B cell (primary cell): ENCODE results near the gene ZNF786. TPM values are rescaled to one million over a fixed set of nuclear protein-coding genes. Genes with fewer than 3 reads are reported as not detected.

ENCODE experiments used
- ATAC-seq: fragments of 200-7000 bp; cut with Tn5 transposase; one replicate; pipeline ENCODE4 v1.10.0; 2021; ENCODE audit warnings: low read depth, mild to moderate bottlenecking, moderate number of reproducible peaks, moderate library complexity
- CTCF ChIA-PET: fragments of 350-600 bp; sonication (Branson Sonifier 250); formaldehyde crosslinking; loops from one replicate; lab custom pipeline; 2021; ENCODE audit warnings: antibody characterized with exemption, inconsistent platforms; lab: Charles Lee
- POLR2A ChIA-PET: fragments of 350-600 bp; sonication (Branson Sonifier 250); formaldehyde crosslinking; loops from one replicate; lab custom pipeline; 2021; ENCODE audit warnings: antibody characterized with exemption; lab: Charles Lee
- DNase-seq: peaks from one replicate; pipeline ENCODE4 v3.0.0; 2013
- H2AFZ ChIP-seq: 2 replicates; pipeline ENCODE4 v1.6.1; 2012; ENCODE audit warnings: mild to moderate bottlenecking, low read depth, low read length; ENCODE audit not compliant: insufficient read depth, poor library complexity, severe bottlenecking
- H3K27ac ChIP-seq, 2 donors: 1 replicate in 1 of 2; 2 replicates in 1 of 2; pipeline ENCODE4 v1.5.1; 2012 to 2013; ENCODE audit warnings: low read length in 2 of 2, mild to moderate bottlenecking in 2 of 2, moderate library complexity in 1 of 2
- H3K27me3 ChIP-seq, 4 experiments: fragments of 200-600 bp in 1 of 4; sonication (generic) in 1 of 4; replicated peaks in 1 of 4; 1 replicate in 2 of 4; 2 replicates in 2 of 4; pipeline versions ENCODE4 v1.6.1 to v1.7.0; 2013 to 2016; ENCODE audit warnings: low read length in 3 of 4, mild to moderate bottlenecking in 2 of 4, mixed read lengths in 1 of 4, moderate library complexity in 1 of 4; ENCODE audit not compliant: insufficient read depth in 4 of 4, control insufficient read depth in 3 of 4; ENCODE audit errors: control extremely low read depth in 1 of 4
- H3K36me3 ChIP-seq, 2 experiments: replicated peaks in 1 of 2; 1 replicate in 1 of 2; 2 replicates in 1 of 2; pipeline versions ENCODE4 v1.6.1 to v1.7.1; 2013; ENCODE audit warnings: low read length in 1 of 2; ENCODE audit not compliant: insufficient read depth in 2 of 2, control insufficient read depth in 1 of 2; ENCODE audit errors: control extremely low read depth in 1 of 2, extremely low read depth in 1 of 2
- H3K4me1 ChIP-seq, 2 donors: fragments of 200-600 bp in 1 of 2; sonication (generic) in 1 of 2; 1 replicate in 1 of 2; 2 replicates in 1 of 2; pipeline versions ENCODE4 v1.5.1 to v1.6.1; 2013 to 2017; ENCODE audit warnings: low read length in 2 of 2; ENCODE audit not compliant: control insufficient read depth in 2 of 2, insufficient read depth in 2 of 2
- H3K4me2 ChIP-seq: replicated peaks from 2 replicates; pipeline ENCODE3; 2012; ENCODE audit warnings: mild to moderate bottlenecking, low read depth, low read length; ENCODE audit not compliant: poor library complexity, severe bottlenecking
- H3K4me3 ChIP-seq, 5 experiments: fragments of 200-600 bp in 1 of 5; sonication (generic) in 1 of 5; 1 replicate in 3 of 5; 2 replicates in 2 of 5; pipeline versions ENCODE4 v1.5.1 to v1.7.0; 2011 to 2016; ENCODE audit warnings: low read length in 4 of 5, mild to moderate bottlenecking in 4 of 5, low read depth in 2 of 5, control low read depth in 1 of 5, moderate library complexity in 1 of 5; ENCODE audit not compliant: insufficient read depth in 1 of 5; ENCODE audit errors: control extremely low read depth in 1 of 5, extremely low read depth in 1 of 5
- H3K79me2 ChIP-seq: fragments of 200-600 bp; sonication (generic); one replicate; pipeline ENCODE4 v1.6.0; 2016; ENCODE audit warnings: low read length; ENCODE audit not compliant: control insufficient read depth, insufficient read depth
- H3K9ac ChIP-seq: fragments of 200-600 bp; sonication (generic); 2 replicates; pipeline ENCODE4 v1.6.1; 2017; ENCODE audit warnings: mild to moderate bottlenecking, low read length, moderate library complexity
- H3K9me3 ChIP-seq, 3 donors: one replicate each; pipeline versions ENCODE4 v1.6.1 to v1.7.1; 2013; ENCODE audit warnings: low read length in 2 of 3; ENCODE audit not compliant: control insufficient read depth in 2 of 3, insufficient read depth in 1 of 3; ENCODE audit errors: control extremely low read depth in 1 of 3
- H4K20me1 ChIP-seq: 2 replicates; pipeline ENCODE4 v1.6.0; 2012; ENCODE audit warnings: mild to moderate bottlenecking, low read length; ENCODE audit not compliant: insufficient read depth, control insufficient read depth, poor library complexity, severe bottlenecking
- H3K27ac Mint-ChIP-seq: one replicate; pipeline ENCODE4 v1.8.0; 2021; ENCODE audit warnings: mixed read lengths
- H3K27me3 Mint-ChIP-seq: one replicate; pipeline ENCODE4 v1.8.0; 2021; ENCODE audit warnings: mixed read lengths
- H3K4me1 Mint-ChIP-seq: one replicate; pipeline ENCODE4 v1.8.0; 2021; ENCODE audit warnings: mixed read lengths
- H3K4me3 Mint-ChIP-seq: one replicate; pipeline ENCODE4 v1.8.0; 2021; ENCODE audit warnings: mixed read lengths
- H3K9me3 Mint-ChIP-seq: one replicate; pipeline ENCODE4 v1.8.0; 2022; ENCODE audit warnings: mixed read lengths; ENCODE audit not compliant: insufficient read depth
- CTCF ChIP-seq: fragments of 200-600 bp; IDR thresholded peaks from one replicate; pipeline ENCODE4 v1.8.0; 2022; ENCODE audit warnings: antibody characterized with exemption, mild to moderate bottlenecking
- EZH2 ChIP-seq: IDR thresholded peaks from 2 replicates; pipeline ENCODE4 v1.6.1; 2012; ENCODE audit warnings: borderline replicate concordance, low read depth, mild to moderate bottlenecking, moderate library complexity, low read length; ENCODE audit not compliant: insufficient read depth, poor library complexity, severe bottlenecking
- WGBS: methylation state at CpG from one replicate; pipeline ENCODE4 v1.1.5; 2013; ENCODE audit warnings: missing lambda C conversion rate; ENCODE audit not compliant: insufficient coverage; 5-methylcytosine and 5-hydroxymethylcytosine counted together
- intact Hi-C: fragments of 100-400 bp; cut with micrococcal nuclease; formaldehyde crosslinking; loops from one replicate; pipeline ENCODE4 v1.10.0; 2022
- polyA plus RNA-seq: library from polyadenylated mRNA; depleted of rRNA; stranded (reverse); fragments of >200 nt; gene quantifications from 2 replicates; pipeline ENCODE4 v1.2.3, GENCODE V29; 2012
- total RNA-seq, 2 donors: library from RNA; stranded (reverse); fragments of 120-200 nt in 1 of 2; gene quantifications; 1 replicate in 1 of 2; 2 replicates in 1 of 2; pipeline versions ENCODE4 v1.2.3 to v1.2.4, GENCODE V29; 2013 to 2022

Gene ZNF786
- total and polyA plus RNA-seq, 2 donors (not counting 1 experiment from before 2014, with no cell fraction given), result 6.4 to 14.7 TPM

GRCh38 chr7:149081914-149082313 lies 8.6 kb downstream of the ZNF786 start:
- Mint-ChIP-seq H3K27me3 (no peaks in the 10 kb centered on the region), H3K4me3 (no peak overlapping the region), H3K27ac (no peak overlapping the region), H3K4me1 (peaks cover 11% of the 10 kb centered on the region), H3K9me3 (peaks cover 9% of the 10 kb centered on the region)
- peaks cover 25% of the 10 kb centered on the region for H3K79me2 ChIP-seq
- H3K9me3 ChIP-seq, result peaks cover 0 to 7% (median 4%) of the 10 kb centered on the region in 3 donors
- H4K20me1 ChIP-seq, result peaks cover 5% of the 10 kb centered on the region
- intact Hi-C loops, result no loop called here
- H3K27me3 ChIP-seq, result no peaks in the 10 kb centered on the region
- no peak overlapping the region for H3K4me2 ChIP-seq
- peaks cover 0 to 1% of the 10 kb centered on the region in 2 experiments for H3K36me3 ChIP-seq
- 97% methylated on average over 5 of the region's 6 CpGs for WGBS
- H3K4me1 ChIP-seq, result no peaks in the 10 kb centered on the region
- TF ChIP-seq EZH2, result no peak
- TF ChIP-seq CTCF, result no peak
- ChIA-PET CTCF (no interaction called here), POLR2A (no interaction called here)
- no peak overlapping the region for H3K4me3 ChIP-seq
- H3K27ac ChIP-seq, result no peak overlapping the region
- H2AFZ ChIP-seq, result no peak overlapping the region
- no peak for DNase-seq
- no peak overlapping the region for H3K9ac ChIP-seq
- no peak for ATAC-seq

- DNase-seq, result no peak
- peaks cover 0 to 8% of the 10 kb centered on the region in 2 experiments for H3K36me3 ChIP-seq
- H3K9me3 ChIP-seq, result peaks cover 0 to 2% (median 0%) of the 10 kb centered on the region in 3 donors
- H2AFZ ChIP-seq, result no peak overlapping the region
- Mint-ChIP-seq H3K9me3 (no peaks in the 10 kb centered on the region), H3K27ac (no peak overlapping the region), H3K27me3 (no peaks in the 10 kb centered on the region), H3K4me3 (no peak overlapping the region), H3K4me1 (peaks cover 3% of the 10 kb centered on the region)
- intact Hi-C loops, result no loop called here
- POLR2A ChIA-PET, result no interaction called here
- 100% methylated on average over 4 of the region's 9 CpGs for WGBS
- no peak overlapping the region for H3K4me3 ChIP-seq
- no peaks in the 10 kb centered on the region for H3K27me3 ChIP-seq
- CTCF ChIA-PET, result no interaction called here
- H3K79me2 ChIP-seq, result peaks cover 3% of the 10 kb centered on the region
- H3K4me2 ChIP-seq, result no peak overlapping the region
- no peak overlapping the region for H3K27ac ChIP-seq
- no peak overlapping the region for H3K9ac ChIP-seq
- ATAC-seq, result no peak
- no peaks in the 10 kb centered on the region for H3K4me1 ChIP-seq
- no peaks in the 10 kb centered on the region for H4K20me1 ChIP-seq
- TF ChIP-seq CTCF, result no peak
- no peak for TF ChIP-seq EZH2
Observed at GRCh38 chr7:149077594-149077993, 12.9 kb downstream of the ZNF786 start.
